OCI-LY1 (cell line): Measurements from ENCODE around the gene PRG3.
"Not testable (repeated sequence)": the region's sequence is repeated elsewhere in the genome, so short reads cannot be mapped to it uniquely, and the experiment has no call there.

ENCODE experiments used
- CTCF ChIP-seq: fragments of 200-600 bp; sonication (generic), shearing (Covaris generic); IDR thresholded peaks from 2 replicates; pipeline ENCODE4 v1.5.1; 2017; ENCODE audit warnings: mild to moderate bottlenecking, antibody characterized with exemption, low read length, moderate library complexity, mixed read lengths
- EZH2 ChIP-seq: fragments of 200-600 bp; sonication (generic), shearing (Covaris generic); IDR thresholded peaks from 2 replicates; pipeline ENCODE4 v1.8.0; 2017; ENCODE audit warnings: borderline replicate concordance, mixed run types, mild to moderate bottlenecking, antibody characterized with exemption, low read length, moderate library complexity, mixed read lengths

- not testable (repeated sequence) for TF ChIP-seq CTCF, EZH2
Observed at GRCh38 chr11:57336856-57337255, 44.1 kb downstream of the PRG3 start.
